SK-N-SH treated with all-trans-retinoic acid at 6 μM for 48 hours (cell line): ENCODE measurements around the gene HNF4A.

Experiments
- CREB5 ChIP-seq: fragments of 250-450 bp; sonication (Bioruptor Pico); IDR thresholded peaks from 2 replicates; pipeline ENCODE4 v1.5.1; 2020; ENCODE audit warnings: low read depth, mild to moderate bottlenecking, moderate library complexity
- ESRRG ChIP-seq: fragments of 250-450 bp; sonication (Bioruptor Pico); IDR thresholded peaks from 2 replicates; pipeline ENCODE4 v1.6.1; 2021; ENCODE audit warnings: mild to moderate bottlenecking
- OSR1 ChIP-seq: fragments of 250-450 bp; sonication (Bioruptor Pico); IDR thresholded peaks from 2 replicates; pipeline ENCODE4 v1.8.0; 2022; ENCODE audit warnings: moderate library complexity, mild to moderate bottlenecking, inconsistent platforms
- PATZ1 ChIP-seq: fragments of 250-450 bp; sonication (Bioruptor Pico); IDR thresholded peaks from 2 replicates; pipeline ENCODE4 v1.8.0; 2020; ENCODE audit warnings: mild to moderate bottlenecking, moderate library complexity, borderline replicate concordance
- RARB ChIP-seq: fragments of 250-450 bp; sonication (Bioruptor Pico); IDR thresholded peaks from 2 replicates; pipeline ENCODE4 v1.8.0; 2021; ENCODE audit warnings: mild to moderate bottlenecking, moderate library complexity
- TCF4 ChIP-seq: fragments of 250-450 bp; sonication (Bioruptor Pico); IDR thresholded peaks from 2 replicates; pipeline ENCODE4 v1.8.0; 2021; ENCODE audit warnings: mild to moderate bottlenecking, moderate library complexity, borderline replicate concordance
- ZFP3 ChIP-seq: fragments of 250-450 bp; sonication (Bioruptor Pico); IDR thresholded peaks from 2 replicates; pipeline ENCODE4 v1.5.0; 2020; ENCODE audit warnings: mild to moderate bottlenecking, moderate library complexity
- ZFP30 ChIP-seq: fragments of 450-650 bp; formaldehyde crosslinking; IDR thresholded peaks from 2 replicates; pipeline ENCODE4 v1.5.0; 2022; ENCODE audit warnings: mild to moderate bottlenecking, moderate library complexity

- TF ChIP-seq PATZ1 (no peak), OSR1 (CRISPR knock-in tag) (no peak), ZFP30 (CRISPR knock-in tag) (no peak), TCF4 (CRISPR knock-in tag) (no peak), ZFP3 (CRISPR knock-in tag) (no peak), ESRRG (CRISPR knock-in tag) (no peak), RARB (CRISPR knock-in tag) (no peak), CREB5 (CRISPR knock-in tag) (no peak)
These were observed 77.4 kb downstream of the HNF4A start for GRCh38 chr20:44432618-44433577.
